A673 (cell line): ENCODE data around the gene ERGIC3.

Experiments used
- CTCF ChIP-seq: fragments of 300-800, 200-600 bp; sonication (generic); conservative IDR thresholded peaks from 2 replicates; pipeline ENCODE4 v1.5.1; 2017; ENCODE audit warnings: low read depth, mild to moderate bottlenecking, antibody characterized with exemption, low read length, moderate library complexity, mixed read lengths
- EZH2 ChIP-seq: fragments of 200-600 bp; sonication (generic); IDR thresholded peaks from 2 replicates; pipeline ENCODE4 v1.6.1; 2017; ENCODE audit warnings: borderline replicate concordance, low read depth, mild to moderate bottlenecking, mixed read lengths, antibody characterized with exemption, low read length; ENCODE audit not compliant: poor library complexity, severe bottlenecking

- TF ChIP-seq CTCF (no peak), EZH2 (no peak)
Measured at GRCh38 chr20:35602851-35603495, 61.1 kb downstream of the ERGIC3 start.
